H1 (cell line): ENCODE measurements around the gene CRYBA4. TPM values are rescaled to one million over a fixed set of nuclear protein-coding genes. Genes with fewer than 3 reads are reported as not detected.

Experiments
- CTCF ChIA-PET: fragments of 300-600 bp; sonication (Branson Sonifier 250); formaldehyde crosslinking; loops from one replicate; lab custom pipeline; 2021; ENCODE audit not compliant: partially characterized antibody; lab: Charles Lee
- POLR2A ChIA-PET: fragments of 300-600 bp; sonication (Branson Sonifier 250); formaldehyde crosslinking; loops from one replicate; lab custom pipeline; 2021; ENCODE audit warnings: inconsistent platforms; ENCODE audit not compliant: partially characterized antibody; lab: Charles Lee
- DNase-seq, 2 experiments: peaks; one replicate each; pipeline versions ENCODE4 v3.0.0 to v3.0.0-alpha.2; 2010 to 2022; ENCODE audit warnings: low spot score in 2 of 2, low read depth in 1 of 2, mixed read lengths in 1 of 2
- FAIRE-seq: peaks from 2 replicates; lab custom pipeline; 2011; peaks lifted over from hg19 to GRCh38; lab: Jason Lieb, UNC
- H2AFZ ChIP-seq: 2 replicates; pipeline ENCODE4 v1.8.1; 2012; ENCODE audit warnings: low read length, inconsistent platforms
- H2AK5ac ChIP-seq: 2 replicates; pipeline ENCODE4 v1.6.1; 2013; ENCODE audit warnings: low read depth, low read length
- H2BK120ac ChIP-seq: replicated peaks from 2 replicates; pipeline ENCODE3; 2013; ENCODE audit warnings: low read depth, low read length, inconsistent platforms
- H2BK12ac ChIP-seq: 2 replicates; pipeline ENCODE4 v1.6.1; 2013; ENCODE audit warnings: low read depth, low read length
- H2BK15ac ChIP-seq: 2 replicates; pipeline ENCODE4 v1.6.1; 2013; ENCODE audit warnings: low read length
- H2BK20ac ChIP-seq: 2 replicates; pipeline ENCODE4 v1.6.1; 2013; ENCODE audit warnings: low read length
- H2BK5ac ChIP-seq: 2 replicates; pipeline ENCODE4 v1.6.1; 2013; ENCODE audit warnings: low read depth, low read length
- H3K14ac ChIP-seq: 2 replicates; pipeline ENCODE4 v1.6.1; 2013; ENCODE audit warnings: inconsistent platforms; ENCODE audit not compliant: insufficient read length
- H3K18ac ChIP-seq: 2 replicates; pipeline ENCODE4 v1.6.1; 2013; ENCODE audit warnings: low read length; ENCODE audit errors: extremely low read depth
- H3K23ac ChIP-seq: 2 replicates; pipeline ENCODE4 v1.6.1; 2013; ENCODE audit warnings: inconsistent platforms; ENCODE audit not compliant: insufficient read length
- H3K23me2 ChIP-seq: 2 replicates; pipeline ENCODE4 v1.6.1; 2013; ENCODE audit warnings: low read depth, low read length
- H3K27ac ChIP-seq: 2 replicates; pipeline ENCODE4 v1.6.1; 2011; ENCODE audit warnings: low read depth, low read length, inconsistent platforms
- H3K27me3 ChIP-seq, 4 experiments: replicated peaks in 1 of 4; 1 replicate in 1 of 4; 2 replicates in 3 of 4; pipeline versions ENCODE4 v1.6.1 to v1.8.1; 2011 to 2013; ENCODE audit warnings: low read length in 3 of 4, mild to moderate bottlenecking in 3 of 4, inconsistent platforms in 2 of 4, mixed read lengths in 2 of 4, moderate library complexity in 1 of 4; ENCODE audit not compliant: control insufficient read depth in 3 of 4, insufficient read depth in 3 of 4; ENCODE audit errors: extremely low read depth in 1 of 4
- H3K36me3 ChIP-seq, 4 experiments: 2 replicates each; pipeline versions ENCODE4 v1.6.1 to v1.8.1; 2011 to 2013; ENCODE audit warnings: mild to moderate bottlenecking in 4 of 4, low read length in 3 of 4, moderate library complexity in 2 of 4, control low read depth in 1 of 4, inconsistent platforms in 1 of 4; ENCODE audit not compliant: insufficient read depth in 4 of 4, control insufficient read depth in 2 of 4
- H3K4ac ChIP-seq: replicated peaks from 2 replicates; pipeline ENCODE3; 2013; ENCODE audit warnings: low read length, low read depth, mixed read lengths, inconsistent platforms; ENCODE audit not compliant: insufficient read length
- H3K4me1 ChIP-seq, 4 experiments: replicated peaks in 1 of 4; 1 replicate in 1 of 4; 2 replicates in 3 of 4; pipeline versions ENCODE4 v1.6.1 to v1.8.1; 2011 to 2013; ENCODE audit warnings: low read length in 3 of 4, inconsistent platforms in 2 of 4, mixed read lengths in 1 of 4; ENCODE audit not compliant: insufficient read depth in 4 of 4, control insufficient read depth in 3 of 4
- H3K4me2 ChIP-seq, 2 experiments: 2 replicates each; pipeline versions ENCODE4 v1.6.1 to v1.8.1; 2011 to 2013; ENCODE audit warnings: low read depth in 2 of 2, low read length in 2 of 2, control low read depth in 1 of 2, inconsistent platforms in 1 of 2, mild to moderate bottlenecking in 1 of 2; ENCODE audit not compliant: insufficient read depth in 1 of 2
- H3K4me3 ChIP-seq, 4 experiments: fragments of 200-600, 300-600 bp in 1 of 4; sonication (generic), shearing (Covaris generic), sonication (Bioruptor Twin) in 1 of 4; 2 replicates each; pipeline versions ENCODE4 v1.5.1 to v1.8.1; 2011 to 2016; ENCODE audit warnings: low read length in 4 of 4, low read depth in 3 of 4, control low read depth in 2 of 4, inconsistent platforms in 2 of 4, mild to moderate bottlenecking in 2 of 4, mixed read lengths in 1 of 4, moderate library complexity in 1 of 4; ENCODE audit not compliant: insufficient read depth in 2 of 4; ENCODE audit errors: extremely low read depth in 1 of 4
- H3K56ac ChIP-seq: replicated peaks from 2 replicates; pipeline ENCODE3; 2013; ENCODE audit warnings: low read depth, mild to moderate bottlenecking, mixed read lengths, low read length, inconsistent platforms; ENCODE audit not compliant: insufficient read length
- H3K79me1 ChIP-seq: 2 replicates; pipeline ENCODE4 v1.6.1; 2013; ENCODE audit warnings: low read depth, low read length, control low read depth
- H3K79me2 ChIP-seq, 2 experiments: 2 replicates each; pipeline versions ENCODE4 v1.6.1 to v1.8.1; 2012 to 2013; ENCODE audit warnings: low read length in 2 of 2, mild to moderate bottlenecking in 2 of 2, inconsistent platforms in 1 of 2; ENCODE audit not compliant: insufficient read depth in 2 of 2, control insufficient read depth in 1 of 2
- H3K9ac ChIP-seq, 4 experiments: replicated peaks in 1 of 4; 1 replicate in 1 of 4; 2 replicates in 3 of 4; pipeline versions ENCODE4 v1.6.1 to v1.8.1; 2011 to 2013; ENCODE audit warnings: low read depth in 3 of 4, low read length in 3 of 4, control low read depth in 2 of 4, mild to moderate bottlenecking in 2 of 4, moderate library complexity in 2 of 4, inconsistent platforms in 1 of 4; ENCODE audit errors: extremely low read depth in 1 of 4
- H3K9me3 ChIP-seq, 2 experiments: 2 replicates each; pipeline versions ENCODE4 v1.6.1 to v1.8.1; 2012 to 2013; ENCODE audit warnings: mild to moderate bottlenecking in 2 of 2, moderate library complexity in 2 of 2, control low read depth in 1 of 2, inconsistent platforms in 1 of 2, low read depth in 1 of 2, low read length in 1 of 2, mixed read lengths in 1 of 2; ENCODE audit not compliant: insufficient read depth in 2 of 2
- H4K20me1 ChIP-seq, 2 experiments: replicated peaks in 1 of 2; 2 replicates each; pipeline versions ENCODE3 to v1.8.1; 2011 to 2013; ENCODE audit warnings: inconsistent platforms in 2 of 2, low read length in 2 of 2, mild to moderate bottlenecking in 1 of 2; ENCODE audit not compliant: insufficient read depth in 2 of 2, control insufficient read depth in 1 of 2
- H4K5ac ChIP-seq: 2 replicates; pipeline ENCODE4 v1.6.1; 2013; ENCODE audit warnings: low read length, low read depth, mixed read lengths, inconsistent platforms; ENCODE audit not compliant: insufficient read length
- H4K8ac ChIP-seq: 2 replicates; pipeline ENCODE4 v1.8.0; 2013; ENCODE audit warnings: mild to moderate bottlenecking, moderate library complexity, low read length, inconsistent platforms; ENCODE audit not compliant: insufficient read depth; ENCODE audit errors: extremely low read depth
- H4K91ac ChIP-seq: replicated peaks from 2 replicates; pipeline ENCODE3; 2013; ENCODE audit warnings: low read length, mixed read lengths, inconsistent platforms; ENCODE audit not compliant: insufficient read length
- BCL11A ChIP-seq, 2 experiments: IDR thresholded peaks; one replicate each; pipeline ENCODE4 v1.6.1; 2011; ENCODE audit warnings: low read depth in 2 of 2, low read length in 2 of 2, mild to moderate bottlenecking in 2 of 2
- BRCA1 ChIP-seq: IDR thresholded peaks from 2 replicates; pipeline ENCODE4 v1.6.1; 2012; ENCODE audit warnings: low read depth, low read length, improper control_type of control experiment
- E2F6 ChIP-seq: IDR thresholded peaks from 2 replicates; pipeline ENCODE4 v1.6.1; 2012; ENCODE audit warnings: inconsistent platforms
- GABPA ChIP-seq: IDR thresholded peaks from 2 replicates; pipeline ENCODE4 v1.6.1; 2011; ENCODE audit warnings: mild to moderate bottlenecking, low read length, moderate library complexity, borderline replicate concordance; ENCODE audit not compliant: insufficient read depth
- HDAC6 ChIP-seq: IDR thresholded peaks from one replicate; pipeline ENCODE4 v1.7.1; 2012; ENCODE audit warnings: low read depth, mild to moderate bottlenecking, inconsistent platforms, low read length, moderate library complexity
- JUND ChIP-seq: IDR thresholded peaks from 2 replicates; pipeline ENCODE4 v1.6.1; 2011; ENCODE audit warnings: mild to moderate bottlenecking, improper control_type of control experiment, low read length
- MAFK ChIP-seq: IDR thresholded peaks from 2 replicates; pipeline ENCODE4 v1.6.1; 2012; ENCODE audit warnings: low read depth, mild to moderate bottlenecking, improper control_type of control experiment, low read length
- MAX ChIP-seq: IDR thresholded peaks from 2 replicates; pipeline ENCODE4 v1.6.1; 2012; ENCODE audit warnings: inconsistent platforms
- POLR2A ChIP-seq, 2 experiments: IDR thresholded peaks; 1 replicate in 1 of 2; 2 replicates in 1 of 2; pipeline ENCODE4 v1.6.1; 2011; ENCODE audit warnings: low read depth in 2 of 2, low read length in 2 of 2, mild to moderate bottlenecking in 2 of 2; ENCODE audit errors: control extremely low read depth in 1 of 2
- RNF2 ChIP-seq: fragments of 200-900, 300-1000 bp; sonication (generic); IDR thresholded peaks from 2 replicates; pipeline ENCODE4 v1.7.1; 2016; ENCODE audit warnings: borderline replicate concordance, low read depth, mild to moderate bottlenecking, antibody characterized with exemption, low read length; ENCODE audit not compliant: poor library complexity, severe bottlenecking; ENCODE audit errors: missing control alignments
- SP4 ChIP-seq: IDR thresholded peaks from 2 replicates; pipeline ENCODE4 v1.6.1; 2012; ENCODE audit warnings: low read length, inconsistent platforms
- TEAD4 ChIP-seq: IDR thresholded peaks from 2 replicates; pipeline ENCODE4 v1.6.1; 2012; ENCODE audit warnings: low read depth, low read length, inconsistent platforms, mixed read lengths
- whole genome bisulfite sequencing, 2 experiments: shearing (Covaris generic) in 1 of 2; methylation state at CpG; one replicate each; pipeline versions ENCODE4 v1.1.6 to v1.1.7; 2013 to 2015; ENCODE audit warnings: low lambda C conversion rate in 2 of 2, mixed read lengths in 2 of 2, inconsistent platforms in 1 of 2, low coverage in 1 of 2, missing lambda C conversion rate in 1 of 2; ENCODE audit not compliant: insufficient replicate concordance in 2 of 2, insufficient coverage in 1 of 2, insufficient read length in 1 of 2; ENCODE audit errors: extremely low coverage in 1 of 2, missing lambda C conversion rate in 1 of 2; 5-methylcytosine and 5-hydroxymethylcytosine counted together
- polyA plus RNA-seq, 7 experiments: library from polyadenylated mRNA; depleted of rRNA in 3 of 7; stranded (reverse) in 5 of 7; unstranded in 2 of 7; fragments of >200 nt in 5 of 7; fragments of 200-250 nt in 2 of 7; gene quantifications; 1 replicate in 5 of 7; 2 replicates in 1 of 7; 4 replicates in 1 of 7; pipeline versions ENCODE4 v1.2.1 to v1.2.3, GENCODE V29; 2011 to 2013; ENCODE audit warnings: missing spikeins in 2 of 7, mixed read lengths in 2 of 7
- total RNA-seq: library from RNA; stranded (reverse); fragmentation: NEBNext Ultra II Directional; extraction: Animal tissue kit (Norgen Biotek cat#: 25700); gene quantifications from 2 replicates; pipeline ENCODE4 v1.2.1, GENCODE V29; 2021

CRYBA4 gene
- total and polyA plus RNA-seq, 2 of the 8 experiments (the other 6 are each of a cell fraction or from before 2014, with no cell fraction given): 0.67 to 3.1 TPM

GRCh38 chr22:26623984-26624383, 2.2 kb downstream of the CRYBA4 start:
- Histone ChIP-seq H3K4me2 (no peak overlapping the region), H3K36me3 (no peaks in the 10 kb centered on the region), H3K4me3 (no peak overlapping the region), H2AFZ (no peak overlapping the region), H3K27ac (no peak overlapping the region), H2AK5ac (no peak overlapping the region), H3K27me3 (no peaks in the 10 kb centered on the region; a peak in 1 of 7 replicates)
- TF ChIP-seq MAFK (no peak), JUND (no peak), BRCA1 (no peak), MAX (no peak), HDAC6 (no peak), RNF2 (no peak), POLR2A (IDR thresholded peaks at IDR 0.05; ENCODE audit: control extremely low read depth in 1 of 2, low read depth in 2 of 2, low read length in 2 of 2) (no peak), E2F6 (no peak), GABPA (no peak), SP4 (no peak), BCL11A (IDR thresholded peaks at IDR 0.05; ENCODE audit: low read depth in 2 of 2, low read length in 2 of 2) (no peak), TEAD4 (no peak)
- TF ChIP-seq, all 59 proteins: peak for 0
- Histone ChIP-seq H2BK12ac (no peak overlapping the region), H3K14ac (no peak overlapping the region), H2BK120ac (no peak overlapping the region), H3K79me2 (no peaks in the 10 kb centered on the region), H3K4ac (no peak overlapping the region), H3K23me2 (no peaks in the 10 kb centered on the region), H2BK15ac (no peak overlapping the region), H3K79me1 (no peaks in the 10 kb centered on the region), H4K8ac (no peak overlapping the region), H3K4me1 (peaks cover 0 to 3% (median 0%) of the 10 kb centered on the region in 4 experiments; a peak in 2 of 7 replicates), H3K56ac (no peak overlapping the region), H3K9ac (no peak overlapping the region), H4K20me1 (no peaks in the 10 kb centered on the region), H4K5ac (no peak overlapping the region), H3K23ac (no peak overlapping the region), H3K9me3 (peaks cover 0 to 3% of the 10 kb centered on the region in 2 experiments; a peak in 1 of 4 replicates), H2BK20ac (no peak overlapping the region), H3K18ac (no peak overlapping the region), H4K91ac (no peak overlapping the region), H2BK5ac (no peak overlapping the region)
- DNase-seq (no peak), FAIRE-seq (no peak)
- ChIA-PET CTCF (interaction anchor here (0.5 to 1.5 kb wide), 7 partner anchors 9 to 108 kb away, joined by 4 to 14 read pairs (median 4); no protein-coding TSS in a partner anchor), POLR2A (interaction anchor here (0.9 to 1.1 kb wide), 3 partner anchors 10 to 61 kb away, joined by 3 to 4 read pairs (median 3); no protein-coding TSS in a partner anchor)
- 100% methylated on average over 1 of the region's 1 CpG; no CpG with 5 or more reads in 1 of the 2 experiments for WGBS, 2 experiments
